ENCODE data around the gene PCARE.

Gene PCARE

GRCh38 chr2:29017716-29018435 is 56.4 kb downstream of the PCARE start:
- Histone ChIP-seq H3K23ac (ENCODE audit: low read length) (no peak overlapping the region), H3K18ac (ENCODE audit: low read length) (no peak overlapping the region), H2BK5ac (ENCODE audit: low read length) (no peak overlapping the region), H3K27me3 (ENCODE audit: insufficient read depth, low read length, poor library complexity) (no peaks in the 10 kb centered on the region), H4K5ac (ENCODE audit: low read length) (no peak overlapping the region), H3K4me2 (ENCODE audit: low read length) (no peak overlapping the region), H3K27ac (ENCODE audit: low read depth, low read length) (no peak overlapping the region), H3K79me2 (ENCODE audit: control insufficient read depth, insufficient read depth, low read length) (no peaks in the 10 kb centered on the region), H4K8ac (ENCODE audit: low read depth, low read length) (no peak overlapping the region), H3K9ac (ENCODE audit: low read length) (no peak overlapping the region), H3K4me3 (ENCODE audit: low read length) (no peak overlapping the region), H3K4ac (ENCODE audit: low read depth, low read length) (no peak overlapping the region), H3K4me1 (ENCODE audit: control insufficient read depth, low read depth, low read length) (no peaks in the 10 kb centered on the region), H2AK5ac (ENCODE audit: low read length) (no peak overlapping the region), H3K56ac (ENCODE audit: low read length) (no peak overlapping the region), H2BK15ac (replicated peaks; ENCODE audit: low read depth) (no peak overlapping the region), H3K36me3 (ENCODE audit: control insufficient read depth, insufficient read depth, low read length) (no peaks in the 10 kb centered on the region), H3K79me1 (ENCODE audit: low read length) (no peaks in the 10 kb centered on the region), H2BK120ac (ENCODE audit: low read depth, low read length) (no peak overlapping the region)
- no CpG with 5 or more reads among the region's 19 CpGs for WGBS (ENCODE audit: extremely low coverage, insufficient coverage, low lambda C conversion rate)
- no peak for DNase-seq

- Histone ChIP-seq H3K56ac (ENCODE audit: low read length) (no peak overlapping the region), H3K27ac (ENCODE audit: low read depth, low read length) (no peak overlapping the region), H3K9ac (ENCODE audit: low read length) (no peak overlapping the region), H3K36me3 (ENCODE audit: control insufficient read depth, insufficient read depth, low read length) (no peaks in the 10 kb centered on the region), H4K8ac (ENCODE audit: low read depth, low read length) (no peak overlapping the region), H2BK120ac (ENCODE audit: low read depth, low read length) (no peak overlapping the region), H3K4me1 (ENCODE audit: control insufficient read depth, low read depth, low read length) (peaks cover 2% of the 10 kb centered on the region), H3K23ac (ENCODE audit: low read length) (no peak overlapping the region), H3K79me2 (ENCODE audit: control insufficient read depth, insufficient read depth, low read length) (no peaks in the 10 kb centered on the region), H3K4ac (ENCODE audit: low read depth, low read length) (no peak overlapping the region), H4K5ac (ENCODE audit: low read length) (no peak overlapping the region), H3K4me3 (ENCODE audit: low read length) (no peak overlapping the region), H3K18ac (ENCODE audit: low read length) (no peak overlapping the region), H3K79me1 (ENCODE audit: low read length) (no peaks in the 10 kb centered on the region), H2BK5ac (ENCODE audit: low read length) (no peak overlapping the region), H3K27me3 (ENCODE audit: insufficient read depth, low read length, poor library complexity) (no peaks in the 10 kb centered on the region), H2AK5ac (ENCODE audit: low read length) (no peak overlapping the region), H3K4me2 (ENCODE audit: low read length) (no peak overlapping the region), H2BK15ac (replicated peaks; ENCODE audit: low read depth) (no peak overlapping the region)
- DNase-seq: no peak
- no CpG with 5 or more reads among the region's 5 CpGs for WGBS (ENCODE audit: extremely low coverage, insufficient coverage, low lambda C conversion rate)
Measured at GRCh38 chr2:29016504-29016903, 57.8 kb downstream of the PCARE start.

- H3K56ac ChIP-seq (ENCODE audit: low read length): no peak overlapping the region
- WGBS (ENCODE audit: extremely low coverage, insufficient coverage, low lambda C conversion rate): no CpG with 5 or more reads among the region's 17 CpGs
- H3K23ac ChIP-seq (ENCODE audit: low read length): no peak overlapping the region
- no peak overlapping the region for H2BK120ac ChIP-seq (ENCODE audit: low read depth, low read length)
- H4K8ac ChIP-seq (ENCODE audit: low read depth, low read length): no peak overlapping the region
- no peak overlapping the region for H3K18ac ChIP-seq (ENCODE audit: low read length)
- no peak overlapping the region for H2BK15ac ChIP-seq (replicated peaks; ENCODE audit: low read depth)
- H3K79me1 ChIP-seq (ENCODE audit: low read length): no peaks in the 10 kb centered on the region
- no peaks in the 10 kb centered on the region for H3K27me3 ChIP-seq (ENCODE audit: insufficient read depth, low read length, poor library complexity)
- H3K27ac ChIP-seq (ENCODE audit: low read depth, low read length): no peak overlapping the region
- H3K4me1 ChIP-seq (ENCODE audit: control insufficient read depth, low read depth, low read length): peaks cover 2% of the 10 kb centered on the region
- no peak overlapping the region for H3K4me3 ChIP-seq (ENCODE audit: low read length)
- no peaks in the 10 kb centered on the region for H3K79me2 ChIP-seq (ENCODE audit: control insufficient read depth, insufficient read depth, low read length)
- H3K36me3 ChIP-seq (ENCODE audit: control insufficient read depth, insufficient read depth, low read length): no peaks in the 10 kb centered on the region
- no peak overlapping the region for H4K5ac ChIP-seq (ENCODE audit: low read length)
- H3K4me2 ChIP-seq (ENCODE audit: low read length): no peak overlapping the region
- H3K4ac ChIP-seq (ENCODE audit: low read depth, low read length): no peak overlapping the region
- no peak for DNase-seq
- H3K9ac ChIP-seq (ENCODE audit: low read length): no peak overlapping the region
- no peak overlapping the region for H2AK5ac ChIP-seq (ENCODE audit: low read length)
- H2BK5ac ChIP-seq (ENCODE audit: low read length): no peak overlapping the region
Measured at GRCh38 chr2:29015701-29016470, 58.4 kb downstream of the PCARE start.

- DNase-seq: no peak
Measured at GRCh38 chr2:29014811-29015421, 59.4 kb downstream of the PCARE start.

GRCh38 chr2:29014331-29014730 is 60.0 kb downstream of the PCARE start:
- H3K36me3 ChIP-seq (ENCODE audit: control insufficient read depth, insufficient read depth, low read length): no peaks in the 10 kb centered on the region
- DNase-seq: no peak

More at GRCh38 chr2:29014811-29015421, 59.4 kb downstream of the PCARE start:
- H3K27me3 ChIP-seq (ENCODE audit: insufficient read depth, low read length, poor library complexity): no peaks in the 10 kb centered on the region
- no peak overlapping the region for H2BK5ac ChIP-seq (ENCODE audit: low read length)
- no peak overlapping the region for H3K27ac ChIP-seq (ENCODE audit: low read depth, low read length)
- H3K4me2 ChIP-seq (ENCODE audit: low read length): no peak overlapping the region
- no CpG with 5 or more reads among the region's 13 CpGs for WGBS (ENCODE audit: extremely low coverage, insufficient coverage, low lambda C conversion rate)
- H3K4ac ChIP-seq (ENCODE audit: low read depth, low read length): no peak overlapping the region
- H3K79me2 ChIP-seq (ENCODE audit: control insufficient read depth, insufficient read depth, low read length): no peaks in the 10 kb centered on the region
- no peak overlapping the region for H3K23ac ChIP-seq (ENCODE audit: low read length)
- no peaks in the 10 kb centered on the region for H3K79me1 ChIP-seq (ENCODE audit: low read length)
- no peak overlapping the region for H3K9ac ChIP-seq (ENCODE audit: low read length)
- H4K8ac ChIP-seq (ENCODE audit: low read depth, low read length): no peak overlapping the region
- H3K36me3 ChIP-seq (ENCODE audit: control insufficient read depth, insufficient read depth, low read length): no peaks in the 10 kb centered on the region
- H2AK5ac ChIP-seq (ENCODE audit: low read length): no peak overlapping the region
- no peak overlapping the region for H3K18ac ChIP-seq (ENCODE audit: low read length)
- H3K56ac ChIP-seq (ENCODE audit: low read length): no peak overlapping the region
- H4K5ac ChIP-seq (ENCODE audit: low read length): no peak overlapping the region
- no peak overlapping the region for H2BK15ac ChIP-seq (replicated peaks; ENCODE audit: low read depth)
- H2BK120ac ChIP-seq (ENCODE audit: low read depth, low read length): no peak overlapping the region
- peaks cover 2% of the 10 kb centered on the region for H3K4me1 ChIP-seq (ENCODE audit: control insufficient read depth, low read depth, low read length)
- H3K4me3 ChIP-seq (ENCODE audit: low read length): no peak overlapping the region

More at GRCh38 chr2:29014331-29014730, 60.0 kb downstream of the PCARE start:
- no peak overlapping the region for H2AK5ac ChIP-seq (ENCODE audit: low read length)
- H2BK15ac ChIP-seq (replicated peaks; ENCODE audit: low read depth): no peak overlapping the region
- H3K4ac ChIP-seq (ENCODE audit: low read depth, low read length): no peak overlapping the region
- peaks cover 2% of the 10 kb centered on the region for H3K4me1 ChIP-seq (ENCODE audit: control insufficient read depth, low read depth, low read length)
- no peak overlapping the region for H3K9ac ChIP-seq (ENCODE audit: low read length)
- no peaks in the 10 kb centered on the region for H3K79me2 ChIP-seq (ENCODE audit: control insufficient read depth, insufficient read depth, low read length)
- no peak overlapping the region for H3K18ac ChIP-seq (ENCODE audit: low read length)
- no peak overlapping the region for H4K5ac ChIP-seq (ENCODE audit: low read length)
- no peak overlapping the region for H2BK120ac ChIP-seq (ENCODE audit: low read depth, low read length)
- no peaks in the 10 kb centered on the region for H3K79me1 ChIP-seq (ENCODE audit: low read length)
- no peak overlapping the region for H3K4me2 ChIP-seq (ENCODE audit: low read length)
- H3K56ac ChIP-seq (ENCODE audit: low read length): no peak overlapping the region
- H3K4me3 ChIP-seq (ENCODE audit: low read length): no peak overlapping the region
- H2BK5ac ChIP-seq (ENCODE audit: low read length): no peak overlapping the region
- H3K23ac ChIP-seq (ENCODE audit: low read length): no peak overlapping the region
- no peak overlapping the region for H3K27ac ChIP-seq (ENCODE audit: low read depth, low read length)
- WGBS (ENCODE audit: extremely low coverage, insufficient coverage, low lambda C conversion rate): no CpG with 5 or more reads among the region's 8 CpGs
- H4K8ac ChIP-seq (ENCODE audit: low read depth, low read length): no peak overlapping the region
- H3K27me3 ChIP-seq (ENCODE audit: insufficient read depth, low read length, poor library complexity): no peaks in the 10 kb centered on the region

Measured in mesendoderm (in vitro differentiated cells).